Inferior parietal cortex (tissue), 1 donor: ENCODE measurements around the gene INPP5D.
"Not testable (repeated sequence)": the region's sequence is repeated elsewhere in the genome, so short reads cannot be mapped to it uniquely, and the experiment has no call there.

Experiments used
- DNase-seq: peaks from one replicate; pipeline ENCODE4 v3.0.0-alpha.2; 2016; ENCODE audit errors: extremely low spot score

INPP5D gene

GRCh38 chr2:233141901-233142300, 81.8 kb downstream of the INPP5D start:
- no peak for DNase-seq

GRCh38 chr2:233142355-233142897, 82.3 kb downstream of the INPP5D start:
- no peak for DNase-seq

- DNase-seq: no peak
Measured at GRCh38 chr2:233143700-233144331, 83.7 kb downstream of the INPP5D start.

- DNase-seq: peak; percentile 43
Measured at GRCh38 chr2:233145726-233146125, 85.6 kb downstream of the INPP5D start.

GRCh38 chr2:233146194-233146593, 86.1 kb downstream of the INPP5D start:
- no peak for DNase-seq

GRCh38 chr2:233147136-233147828, 87.1 kb downstream of the INPP5D start:
- no peak for DNase-seq

GRCh38 chr2:233147829-233148167, 87.7 kb downstream of the INPP5D start:
- DNase-seq: no peak

- DNase-seq: no peak
Measured at GRCh38 chr2:233148354-233148753, 88.2 kb downstream of the INPP5D start.

GRCh38 chr2:233152541-233152940, 92.4 kb downstream of the INPP5D start:
- no peak for DNase-seq

GRCh38 chr2:233153146-233153798, 93.1 kb downstream of the INPP5D start:
- DNase-seq: no peak

GRCh38 chr2:233156001-233156400, 95.9 kb downstream of the INPP5D start:
- no peak for DNase-seq

GRCh38 chr2:233156461-233156860, 96.3 kb downstream of the INPP5D start:
- DNase-seq: not testable (repeated sequence)

GRCh38 chr2:233161730-233162129, 101.6 kb downstream of the INPP5D start:
- DNase-seq: no peak

- DNase-seq: no peak
Measured at GRCh38 chr2:233162770-233163169, 102.6 kb downstream of the INPP5D start.

GRCh38 chr2:233163486-233164103, 103.5 kb downstream of the INPP5D start:
- DNase-seq: no peak

GRCh38 chr2:233164128-233164635, 104.0 kb downstream of the INPP5D start:
- no peak for DNase-seq

GRCh38 chr2:233164967-233165366, 104.8 kb downstream of the INPP5D start:
- no peak for DNase-seq

GRCh38 chr2:233165543-233165894, 105.4 kb downstream of the INPP5D start:
- no peak for DNase-seq

- no peak for DNase-seq
Measured at GRCh38 chr2:233165895-233166661, 105.9 kb downstream of the INPP5D start.

GRCh38 chr2:233168445-233168844, 108.3 kb downstream of the INPP5D start:
- DNase-seq: no peak

- no peak for DNase-seq
Measured at GRCh38 chr2:233168919-233169318, 108.8 kb downstream of the INPP5D start.

GRCh38 chr2:233171344-233171743, 111.2 kb downstream of the INPP5D start:
- DNase-seq: no peak
